Measurements from ENCODE around the gene ERBIN.

ERBIN gene

DNA sequence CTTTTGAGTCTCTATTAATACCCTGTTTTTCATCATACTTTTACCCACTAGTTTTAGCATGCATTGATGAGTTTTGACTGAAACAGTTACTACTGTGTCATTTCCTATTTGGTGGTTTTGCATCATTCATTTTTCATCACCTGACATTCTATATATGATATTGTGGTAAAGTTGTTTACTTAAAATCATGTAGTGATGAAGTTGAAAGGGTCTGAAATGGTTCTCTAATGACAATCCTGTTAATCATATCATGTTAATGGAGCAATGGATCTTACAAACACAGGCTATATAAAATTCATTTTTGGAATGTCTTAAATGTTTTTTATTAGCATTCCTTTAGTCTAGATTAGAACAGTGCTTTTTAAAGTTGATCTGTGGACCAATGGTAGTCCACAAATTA lies 84.1 kb downstream of the ERBIN start:
- TF ChIP-seq ZFX (IDR thresholded peaks at IDR 0.05) = no peak
- TF ChIP-seq, protein P1, sequence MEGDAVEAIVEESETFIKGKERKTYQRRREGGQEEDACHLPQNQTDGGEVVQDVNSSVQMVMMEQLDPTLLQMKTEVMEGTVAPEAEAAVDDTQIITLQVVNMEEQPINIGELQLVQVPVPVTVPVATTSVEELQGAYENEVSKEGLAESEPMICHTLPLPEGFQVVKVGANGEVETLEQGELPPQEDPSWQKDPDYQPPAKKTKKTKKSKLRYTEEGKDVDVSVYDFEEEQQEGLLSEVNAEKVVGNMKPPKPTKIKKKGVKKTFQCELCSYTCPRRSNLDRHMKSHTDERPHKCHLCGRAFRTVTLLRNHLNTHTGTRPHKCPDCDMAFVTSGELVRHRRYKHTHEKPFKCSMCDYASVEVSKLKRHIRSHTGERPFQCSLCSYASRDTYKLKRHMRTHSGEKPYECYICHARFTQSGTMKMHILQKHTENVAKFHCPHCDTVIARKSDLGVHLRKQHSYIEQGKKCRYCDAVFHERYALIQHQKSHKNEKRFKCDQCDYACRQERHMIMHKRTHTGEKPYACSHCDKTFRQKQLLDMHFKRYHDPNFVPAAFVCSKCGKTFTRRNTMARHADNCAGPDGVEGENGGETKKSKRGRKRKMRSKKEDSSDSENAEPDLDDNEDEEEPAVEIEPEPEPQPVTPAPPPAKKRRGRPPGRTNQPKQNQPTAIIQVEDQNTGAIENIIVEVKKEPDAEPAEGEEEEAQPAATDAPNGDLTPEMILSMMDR (conservative IDR thresholded peaks at IDR 0.05) = no peak
- no peak overlapping the region for H3K27ac ChIP-seq

DNA sequence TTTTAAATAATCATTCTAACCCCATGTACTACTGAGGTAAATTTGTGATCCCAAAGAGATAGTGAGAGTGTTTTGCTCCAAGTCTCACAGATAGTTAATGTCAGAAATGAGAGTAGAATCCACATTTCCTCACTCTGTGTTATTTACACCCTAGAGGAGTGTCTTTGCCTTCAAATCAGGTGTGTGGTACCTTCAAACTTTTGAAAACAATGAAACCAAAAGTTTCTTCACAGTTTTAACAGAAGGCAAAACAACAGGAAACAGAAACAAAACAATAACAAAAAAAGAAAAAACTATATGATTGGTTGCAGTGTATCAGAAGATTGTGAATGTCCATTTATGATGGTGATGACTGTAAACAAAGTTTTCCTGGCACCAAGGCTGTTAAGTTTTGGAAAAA lies 85.9 kb downstream of the ERBIN start:
- no peak for TF ChIP-seq ZFX (IDR thresholded peaks at IDR 0.05)
- TF ChIP-seq, protein P1 (conservative IDR thresholded peaks at IDR 0.05) = no peak
- no peak overlapping the region for H3K27ac ChIP-seq

DNA sequence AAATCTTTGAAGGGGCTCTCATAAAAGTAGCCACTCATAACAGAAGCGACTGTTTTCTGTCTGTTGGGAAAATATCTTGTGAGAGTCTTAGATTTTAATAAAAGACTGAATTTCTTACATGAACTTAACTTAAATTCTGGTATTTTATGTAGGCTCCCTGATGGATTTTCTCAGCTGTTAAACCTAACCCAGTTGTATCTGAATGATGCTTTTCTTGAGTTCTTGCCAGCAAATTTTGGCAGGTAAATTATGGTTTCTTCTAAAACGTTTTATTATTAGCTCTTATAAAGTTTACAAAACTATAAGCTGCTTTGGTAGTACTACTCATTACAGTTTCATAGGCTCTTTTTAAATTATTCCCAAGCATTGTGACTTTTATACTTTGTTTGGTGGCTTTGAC lies 87.0 kb downstream of the ERBIN start:
- no peak overlapping the region for H3K27ac ChIP-seq
- no peak for TF ChIP-seq ZFX (IDR thresholded peaks at IDR 0.05)
- TF ChIP-seq, protein P1 (conservative IDR thresholded peaks at IDR 0.05) = no peak

DNA sequence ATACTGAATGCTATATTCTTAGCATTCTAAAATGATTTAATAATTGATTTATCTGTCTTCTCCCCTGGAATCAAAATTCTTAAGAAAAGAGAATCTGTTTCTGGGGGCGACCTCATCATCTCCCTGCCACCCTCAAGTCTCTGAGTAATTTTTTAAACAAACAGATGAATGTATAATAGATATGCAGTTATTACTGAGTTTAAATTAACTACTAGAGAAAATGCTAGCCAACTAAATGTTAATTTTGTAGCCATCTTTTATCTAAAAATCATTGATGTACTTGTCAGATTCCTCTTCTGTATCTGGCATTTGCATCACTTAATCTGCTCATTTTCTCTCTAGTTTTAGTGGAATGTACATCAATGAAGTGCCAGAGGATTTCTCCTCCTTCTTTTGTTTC lies 87.5 kb downstream of the ERBIN start:
- TF ChIP-seq, protein P1 (conservative IDR thresholded peaks at IDR 0.05) = no peak
- no peak for TF ChIP-seq ZFX (IDR thresholded peaks at IDR 0.05)
- H3K27ac ChIP-seq = no peak overlapping the region

DNA sequence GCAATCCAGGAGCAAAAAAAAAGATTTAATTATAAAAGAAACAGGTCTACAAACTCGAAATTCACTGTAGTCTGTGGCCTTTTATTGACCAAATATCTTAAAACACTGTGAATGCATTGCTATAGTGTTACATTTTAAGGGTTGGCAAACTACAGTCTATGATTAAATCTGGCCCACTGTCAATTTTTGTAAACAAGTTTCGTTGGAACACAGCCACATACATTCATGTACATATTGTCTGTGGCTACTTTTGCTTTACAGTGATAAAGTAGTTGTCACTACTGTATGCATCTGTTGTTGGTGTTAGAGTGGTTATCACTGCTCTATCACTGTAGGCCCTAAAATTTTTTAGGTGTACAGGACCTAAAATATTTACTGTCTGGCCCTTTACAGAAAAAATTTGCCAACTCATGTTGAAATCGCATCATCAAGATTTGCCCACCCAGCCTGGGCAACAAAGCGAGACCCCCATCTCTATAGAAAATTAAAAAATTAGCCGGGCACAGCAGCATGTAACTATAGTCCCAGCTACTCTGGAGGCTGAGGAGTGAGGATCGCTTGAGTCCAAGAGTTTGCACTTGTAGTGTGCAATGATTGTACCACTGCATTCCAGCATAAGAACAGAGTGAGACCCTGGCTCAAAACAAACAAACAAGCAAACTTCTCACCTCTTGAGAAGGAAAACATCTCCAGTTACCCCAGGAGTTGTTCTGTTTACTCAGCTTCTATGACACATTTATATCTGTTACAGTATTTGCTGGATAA lies 89.0 kb downstream of the ERBIN start:
- no peak overlapping the region for H3K27ac ChIP-seq
- TF ChIP-seq, protein P1 (conservative IDR thresholded peaks at IDR 0.05) = no peak
- TF ChIP-seq ZFX (IDR thresholded peaks at IDR 0.05) = no peak

DNA sequence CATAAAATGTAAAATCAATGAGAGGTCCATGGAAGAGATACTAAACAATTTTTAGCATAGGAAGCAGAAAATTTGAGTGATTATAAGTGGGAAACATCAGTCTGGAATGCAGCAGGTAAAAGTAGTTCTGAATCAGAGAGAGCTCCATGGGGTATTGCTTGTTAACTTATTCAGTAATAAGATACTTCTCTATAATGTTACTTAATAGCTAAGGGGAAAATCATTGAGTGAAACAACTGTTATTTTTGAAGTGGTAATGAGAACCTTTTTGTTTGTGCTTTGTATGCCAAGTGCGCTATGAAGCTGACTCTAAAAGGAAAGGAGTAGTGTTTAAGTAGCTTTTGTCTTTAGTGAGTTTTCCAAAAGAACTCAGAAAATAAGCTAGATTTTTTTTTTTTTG lies 95.2 kb downstream of the ERBIN start:
- TF ChIP-seq, protein P1 (conservative IDR thresholded peaks at IDR 0.05) = no peak
- TF ChIP-seq ZFX (IDR thresholded peaks at IDR 0.05) = no peak
- H3K27ac ChIP-seq = no peak overlapping the region

DNA sequence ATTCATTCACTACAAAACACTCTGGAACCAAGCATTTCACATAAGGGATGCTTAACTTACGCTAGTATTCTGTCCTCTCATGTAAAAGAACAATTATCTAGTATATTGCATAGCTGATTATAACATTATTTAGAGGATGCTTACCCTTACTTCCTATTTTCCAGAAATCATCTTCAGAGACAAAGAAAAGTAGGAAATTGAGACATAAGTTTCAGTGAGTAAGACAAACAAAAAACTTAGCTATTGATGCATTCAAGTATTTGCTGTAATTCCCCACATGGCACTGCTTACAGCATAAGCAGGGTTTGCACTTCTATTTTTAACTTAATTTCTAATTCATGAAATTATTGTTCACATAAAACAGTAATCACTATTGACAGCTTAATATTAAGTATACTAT lies 112.9 kb downstream of the ERBIN start:
- no peak overlapping the region for H3K27ac ChIP-seq
- TF ChIP-seq, protein P1 (conservative IDR thresholded peaks at IDR 0.05) = no peak
- TF ChIP-seq ZFX (IDR thresholded peaks at IDR 0.05) = no peak
